Naive B cell (primary cell): ENCODE data around the gene ANO9. TPM values are rescaled to one million over a fixed set of nuclear protein-coding genes. Genes with fewer than 3 reads are reported as not detected.
"Not testable (repeated sequence)": the region's sequence is repeated elsewhere in the genome, so short reads cannot be mapped to it uniquely, and the experiment has no call there.

Experiments used
- ATAC-seq, 2 donors: fragments of 150-1000 bp; cut with Tn5 transposase; 2 replicates each; pipeline ENCODE4 v1.10.0; 2021; ENCODE audit warnings: low read depth in 2 of 2, mild to moderate bottlenecking in 2 of 2, moderate library complexity in 2 of 2
- DNase-seq: peaks from one replicate; pipeline ENCODE4 v3.0.0; 2022
- H3K27ac Mint-ChIP-seq, 6 donors: one replicate each; pipeline ENCODE4 v1.8.0; 2020 to 2022; ENCODE audit warnings: mild to moderate bottlenecking in 6 of 6, mixed read lengths in 6 of 6, moderate library complexity in 5 of 6, inconsistent platforms in 2 of 6
- H3K27me3 Mint-ChIP-seq, 3 donors: one replicate each; pipeline ENCODE4 v1.8.0; 2021 to 2022; ENCODE audit warnings: mixed read lengths in 3 of 3, mild to moderate bottlenecking in 1 of 3
- H3K36me3 Mint-ChIP-seq, 2 donors: one replicate each; pipeline ENCODE4 v1.8.0; 2020 to 2022; ENCODE audit warnings: mixed read lengths in 2 of 2, inconsistent platforms in 1 of 2, mild to moderate bottlenecking in 1 of 2
- H3K4me1 Mint-ChIP-seq, 3 donors: one replicate each; pipeline ENCODE4 v1.8.0; 2020 to 2022; ENCODE audit warnings: mixed read lengths in 3 of 3, inconsistent platforms in 1 of 3, mild to moderate bottlenecking in 1 of 3, moderate library complexity in 1 of 3
- H3K4me3 Mint-ChIP-seq, 8 donors: one replicate each; pipeline ENCODE4 v1.8.0; 2020 to 2022; ENCODE audit warnings: mild to moderate bottlenecking in 8 of 8, mixed read lengths in 8 of 8, moderate library complexity in 8 of 8, inconsistent platforms in 2 of 8
- H3K9me3 Mint-ChIP-seq, 7 donors: one replicate each; pipeline ENCODE4 v1.8.0; 2020 to 2022; ENCODE audit warnings: mixed read lengths in 7 of 7, mild to moderate bottlenecking in 5 of 7, inconsistent platforms in 2 of 7, moderate library complexity in 1 of 7
- polyA plus RNA-seq, 6 donors: library from polyadenylated mRNA; unstranded; fragments of 300-500 nt; fragmentation: Illumina TruSeq; gene quantifications; one replicate each; pipeline ENCODE4 v1.2.3, GENCODE V29; 2021; ENCODE audit warnings: low read depth in 6 of 6

The ANO9 gene
- polyA plus RNA-seq, 6 donors from 2014 or later = 1.9 to 4.5 (median 3.4) TPM; not detected in 1

DNA sequence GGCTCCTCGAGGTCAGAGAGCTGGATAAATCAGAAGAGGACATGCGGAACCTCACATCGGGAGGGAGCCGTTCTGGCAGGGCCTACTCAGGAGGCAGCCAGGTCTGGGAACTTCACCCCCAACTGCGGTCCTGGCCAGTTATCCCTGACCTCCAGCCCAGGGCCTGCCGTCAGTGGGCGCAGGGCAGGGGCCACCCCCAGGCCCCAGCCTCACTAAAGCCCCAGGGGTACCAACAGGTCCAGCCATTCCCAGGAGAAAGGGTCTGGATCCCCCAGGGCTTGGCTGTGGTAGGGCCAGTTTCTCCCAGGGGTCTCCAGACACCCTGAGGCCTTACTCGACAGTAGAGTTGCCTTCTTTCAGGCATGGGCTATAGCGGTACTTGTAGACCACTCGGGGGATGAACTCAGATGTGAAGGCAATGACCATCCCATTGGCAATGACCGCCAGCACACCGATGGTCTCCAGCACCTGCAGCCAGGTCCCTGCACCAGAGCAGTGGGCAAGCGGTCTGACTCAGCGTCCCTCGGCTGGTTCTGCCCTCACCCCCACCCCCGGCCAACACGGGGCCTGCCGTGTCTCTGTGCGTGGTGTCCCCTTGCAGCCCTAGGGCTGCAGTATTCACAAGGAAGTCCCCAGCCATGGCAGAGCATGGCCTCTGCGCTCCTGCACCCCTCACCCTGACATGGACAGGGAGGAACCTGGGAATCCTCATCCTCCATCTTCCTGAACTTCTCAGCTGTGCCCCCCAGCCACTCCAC is 22.4 kb downstream of the ANO9 start:
- Mint-ChIP-seq H3K9me3 (peaks cover 0 to 3% (median 0%) of the 10 kb centered on the region in 7 donors), H3K27ac (no peak overlapping the region), H3K4me3 (peak overlapping the region in 2 of 8 donors; percentile 6 to 33), H3K36me3 (peaks cover 0 to 3% of the 10 kb centered on the region in 2 donors), H3K27me3 (peaks cover 0 to 19% (median 0%) of the 10 kb centered on the region in 3 donors), H3K4me1 (peaks cover 18 to 25% (median 25%) of the 10 kb centered on the region in 3 donors)
- no peak for DNase-seq
- ATAC-seq = no peak

DNA sequence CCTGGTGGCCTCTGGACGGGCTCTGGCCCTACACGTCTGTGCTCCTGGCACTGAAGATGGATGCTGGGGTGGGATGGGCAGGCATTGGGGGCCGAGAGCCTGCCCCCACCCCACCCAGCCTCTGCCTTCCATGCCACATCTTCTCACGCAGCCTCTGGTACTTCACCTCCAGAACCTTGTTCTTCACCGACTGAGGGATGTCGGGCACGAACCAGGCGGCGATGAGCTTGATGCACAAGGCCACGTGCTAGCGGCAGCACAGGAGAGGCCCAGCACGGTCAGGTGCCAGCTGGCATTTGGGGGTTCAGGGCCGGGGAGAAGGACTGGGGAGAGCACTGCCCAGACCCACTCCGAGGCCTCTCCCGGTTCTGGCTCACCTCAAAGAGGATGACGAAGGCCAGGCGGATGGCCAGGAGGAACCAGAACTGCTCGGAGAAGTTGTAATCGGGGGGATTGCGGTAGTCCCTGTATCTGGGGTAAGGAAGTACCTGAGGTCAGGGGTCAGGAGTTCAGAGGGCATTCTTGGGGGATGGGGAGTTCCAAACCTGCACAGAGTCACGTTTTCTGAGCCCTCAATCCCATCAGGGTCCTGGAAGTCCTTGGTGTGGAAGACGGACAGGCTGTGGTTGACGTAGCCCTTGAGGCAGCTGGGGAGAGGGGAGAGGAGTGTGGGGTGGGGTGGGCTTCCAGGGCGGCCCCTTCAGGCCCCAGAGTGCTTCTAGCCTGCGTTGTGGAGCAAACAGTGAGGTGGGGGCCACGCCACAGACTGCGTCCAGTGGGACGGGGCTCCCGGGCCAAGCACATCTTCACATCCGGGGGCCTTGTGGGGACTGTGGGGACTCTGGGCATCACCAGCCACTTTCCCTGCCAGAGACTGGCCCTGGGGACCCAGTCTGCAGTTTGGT is 23.2 kb downstream of the ANO9 start:
- Mint-ChIP-seq H3K9me3 (peaks cover 0 to 3% (median 0%) of the 10 kb centered on the region in 7 donors), H3K27me3 (peaks cover 0 to 16% (median 0%) of the 10 kb centered on the region in 3 donors), H3K36me3 (no peaks in the 10 kb centered on the region), H3K4me3 (peak overlapping the region in 6 of 8 donors; percentile 9 to 75 (median 39)), H3K4me1 (peaks cover 22 to 29% (median 27%) of the 10 kb centered on the region in 3 donors), H3K27ac (peak overlapping the region in 2 of 6 donors; percentile 24 to 63)
- ATAC-seq (no peak), DNase-seq (no peak)

DNA sequence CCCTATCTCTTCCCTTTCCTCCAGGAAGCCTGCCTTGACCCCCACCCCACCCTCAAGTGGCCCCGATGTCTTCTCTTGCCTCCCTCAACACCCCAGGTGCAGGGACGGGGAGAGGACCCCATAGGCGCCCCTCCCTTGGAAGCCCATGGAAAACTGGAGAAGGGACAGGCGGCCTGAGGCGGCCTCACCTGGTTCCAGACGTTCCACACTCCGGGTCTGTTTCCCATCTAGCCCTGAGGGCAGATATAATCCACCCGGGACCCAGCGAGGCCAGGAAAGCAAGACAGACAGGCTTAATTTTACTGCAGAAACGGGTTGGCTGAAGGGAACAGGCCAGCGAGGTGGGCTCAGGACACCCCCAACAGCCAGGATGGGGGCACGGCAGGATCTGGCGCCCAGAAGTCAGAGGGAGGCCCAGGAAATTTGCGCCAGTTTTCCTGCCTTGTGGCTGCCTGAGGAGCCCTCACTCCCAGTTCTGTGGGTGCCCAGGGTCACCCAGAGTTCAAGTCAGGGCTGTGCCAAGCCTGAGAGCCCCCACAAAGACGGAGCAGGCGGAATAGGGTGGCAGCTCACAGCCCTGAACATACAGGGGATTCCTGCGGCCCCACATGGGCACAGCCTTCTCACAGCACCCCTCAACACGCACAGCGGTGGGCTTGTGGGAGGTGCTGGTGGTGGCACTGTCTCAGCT is 24.0 kb downstream of the ANO9 start:
- peak overlapping the region in 1 of 6 donors; percentile 79 for H3K27ac Mint-ChIP-seq
- H3K4me1 Mint-ChIP-seq = peaks cover 26 to 34% (median 29%) of the 10 kb centered on the region in 3 donors
- no peak for ATAC-seq
- H3K36me3 Mint-ChIP-seq = no peaks in the 10 kb centered on the region
- peaks cover 0 to 16% (median 0%) of the 10 kb centered on the region in 3 donors for H3K27me3 Mint-ChIP-seq
- no peak for DNase-seq
- H3K9me3 Mint-ChIP-seq = no peaks in the 10 kb centered on the region
- H3K4me3 Mint-ChIP-seq = peak overlapping the region; percentile 59 to 85 (median 76)

DNA sequence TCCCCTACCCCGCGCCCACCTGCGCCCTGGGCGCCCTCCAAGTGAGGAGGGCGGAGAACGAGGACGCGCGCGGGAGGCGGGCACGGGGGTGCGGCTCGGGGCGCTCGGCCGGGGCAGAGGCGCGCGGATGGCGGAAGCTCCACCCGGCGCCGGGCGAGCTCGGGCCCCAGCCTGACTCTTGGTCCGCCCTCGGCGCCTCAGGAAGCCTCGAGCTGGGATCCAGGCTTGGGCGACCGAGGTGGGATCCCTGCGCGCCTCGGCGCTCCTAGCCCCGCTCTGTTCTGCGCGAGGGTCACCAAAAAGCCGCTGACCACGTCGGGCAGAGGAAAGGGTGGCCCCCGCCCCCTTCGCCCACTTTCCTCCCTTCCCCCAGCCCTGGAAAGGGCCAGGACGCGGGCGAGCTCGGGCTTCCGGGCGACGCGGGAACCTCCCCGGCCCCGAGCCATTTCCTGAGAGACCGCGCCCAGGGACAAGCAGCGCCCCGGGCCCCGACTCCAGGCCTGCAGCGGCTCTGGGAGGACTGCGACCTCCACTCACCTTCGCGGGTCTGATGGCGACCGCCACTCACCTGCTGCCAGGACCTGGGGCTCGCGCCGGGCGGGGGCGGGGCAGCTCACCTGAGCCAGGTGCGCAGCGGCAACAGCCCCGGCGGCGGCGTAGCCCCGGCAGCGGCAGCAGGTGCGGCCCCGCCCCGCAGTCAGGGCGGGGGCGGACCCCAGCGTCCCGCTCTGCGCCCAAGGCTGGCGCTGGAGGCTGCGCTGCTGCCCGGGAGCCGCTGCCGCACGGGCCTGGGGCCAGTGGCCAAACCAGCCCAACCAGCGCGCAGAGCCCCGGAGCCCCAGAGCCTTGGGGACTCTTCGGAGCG is 24.8 kb downstream of the ANO9 start:
- no peaks in the 10 kb centered on the region for H3K9me3 Mint-ChIP-seq
- ATAC-seq = peak; percentile 57 to 62

DNA sequence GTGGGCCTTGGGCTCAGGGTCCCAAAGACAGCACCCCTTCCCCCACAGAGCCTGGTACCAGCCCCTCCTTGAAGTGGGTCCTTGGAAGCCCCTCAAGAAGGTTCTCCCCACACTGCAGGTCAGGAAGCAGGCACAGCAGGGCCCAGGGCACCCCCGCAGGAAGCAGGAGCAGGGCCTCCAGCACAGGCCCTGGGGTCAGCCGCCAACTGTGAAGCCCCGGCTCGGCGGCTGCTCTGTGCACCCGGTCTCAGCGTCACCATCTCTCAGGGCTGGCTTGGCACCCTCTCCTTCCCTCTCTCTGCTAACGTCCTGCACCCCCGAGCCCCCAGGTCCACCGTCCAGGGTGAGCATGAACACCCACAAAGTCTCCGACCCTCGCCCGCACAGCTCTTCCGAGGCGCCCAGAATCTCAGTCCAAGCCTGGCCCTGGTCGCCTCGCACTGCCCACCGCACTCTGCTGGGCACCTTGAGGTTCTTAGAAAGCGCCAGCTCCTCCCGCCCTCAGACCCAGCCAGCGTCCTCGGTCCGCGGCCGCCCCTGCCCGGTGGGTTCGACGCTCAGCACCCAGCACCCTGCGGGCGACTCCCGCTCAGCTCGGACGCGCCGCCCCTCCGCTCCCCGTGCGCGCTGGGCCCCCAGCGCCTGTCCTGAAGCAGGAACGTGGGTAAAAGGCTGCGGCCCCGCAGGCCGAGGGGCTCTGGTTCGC is 25.6 kb downstream of the ANO9 start:
- peak overlapping the region in 1 of 6 donors; percentile 96 for H3K27ac Mint-ChIP-seq

More for the DNA sequence above, 24.8 kb downstream of the ANO9 start:
- Mint-ChIP-seq H3K4me3 (peak overlapping the region; percentile 8 to 94 (median 77)), H3K27me3 (peaks cover 0 to 16% (median 0%) of the 10 kb centered on the region in 3 donors), H3K4me1 (peaks cover 26 to 32% (median 29%) of the 10 kb centered on the region in 3 donors), H3K36me3 (no peaks in the 10 kb centered on the region), H3K27ac (no peak overlapping the region)
- DNase-seq = peak; percentile 37

DNA sequence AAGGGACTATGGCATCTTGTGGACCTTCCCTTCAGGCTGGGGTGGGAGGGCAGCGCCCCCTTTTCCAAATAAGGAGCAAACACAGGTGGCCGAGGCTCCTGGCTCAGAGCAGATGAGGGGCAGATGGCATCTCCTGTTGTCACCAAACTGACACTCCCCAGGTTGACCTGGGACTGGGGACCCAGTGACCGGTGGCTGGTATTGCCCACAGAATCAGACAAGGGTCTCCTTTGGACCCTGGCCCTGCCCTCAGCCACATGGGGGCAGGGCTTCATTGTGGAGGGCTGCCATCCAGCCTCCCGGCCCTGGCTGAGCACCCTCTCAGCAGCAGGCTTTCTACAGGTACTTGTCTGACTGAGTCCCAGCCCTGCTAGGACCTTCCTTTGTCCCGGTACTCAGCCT is 26.2 kb downstream of the ANO9 start:
- DNase-seq (no peak), ATAC-seq (no peak)
- H3K4me1 Mint-ChIP-seq = peaks cover 26 to 32% (median 29%) of the 10 kb centered on the region in 3 donors
- H3K27me3 Mint-ChIP-seq = peaks cover 0 to 16% (median 0%) of the 10 kb centered on the region in 3 donors
- H3K36me3 Mint-ChIP-seq = no peaks in the 10 kb centered on the region
- H3K27ac Mint-ChIP-seq = peak overlapping the region in 1 of 6 donors; percentile 65
- H3K4me3 Mint-ChIP-seq = peak overlapping the region; percentile 80 to 96 (median 89)
- no peaks in the 10 kb centered on the region for H3K9me3 Mint-ChIP-seq

More for the DNA sequence above, 25.6 kb downstream of the ANO9 start:
- peak overlapping the region; percentile 80 to 96 (median 89) for H3K4me3 Mint-ChIP-seq
- H3K9me3 Mint-ChIP-seq = no peaks in the 10 kb centered on the region
- peaks cover 26 to 32% (median 29%) of the 10 kb centered on the region in 3 donors for H3K4me1 Mint-ChIP-seq
- DNase-seq (no peak), ATAC-seq (peak; percentile 4 to 8)
- peaks cover 0 to 16% (median 0%) of the 10 kb centered on the region in 3 donors for H3K27me3 Mint-ChIP-seq
- H3K36me3 Mint-ChIP-seq = no peaks in the 10 kb centered on the region

DNA sequence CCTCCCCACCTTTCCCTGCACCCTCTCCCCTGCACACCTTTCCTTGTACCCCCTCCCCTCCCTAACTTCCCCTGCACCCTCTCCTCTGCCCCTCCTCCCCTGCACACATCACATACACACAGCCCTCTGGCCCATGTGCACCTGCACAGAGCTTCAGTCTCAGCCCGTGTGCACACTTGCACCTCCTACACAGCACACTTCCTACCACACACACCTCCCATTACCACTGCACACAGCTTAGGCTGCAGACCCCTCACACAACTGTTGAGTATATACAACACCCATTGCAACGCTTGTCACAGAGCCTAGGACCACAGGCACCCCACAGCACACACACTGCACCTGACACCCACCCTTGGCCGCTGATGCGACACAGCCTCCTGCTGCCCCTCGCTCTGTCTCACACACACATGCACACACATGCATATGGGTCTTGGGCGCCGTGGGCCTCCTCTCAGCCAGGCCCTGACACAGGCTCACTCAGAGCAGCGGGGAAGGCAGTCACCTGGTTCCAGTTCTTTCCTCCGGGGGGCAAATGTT is 27.4 kb downstream of the ANO9 start:
- Mint-ChIP-seq H3K27ac (peak overlapping the region; percentile 10 to 82 (median 54)), H3K9me3 (no peaks in the 10 kb centered on the region), H3K27me3 (peaks cover 0 to 16% (median 0%) of the 10 kb centered on the region in 3 donors), H3K4me1 (peaks cover 26 to 32% (median 29%) of the 10 kb centered on the region in 3 donors), H3K36me3 (no peaks in the 10 kb centered on the region), H3K4me3 (peak overlapping the region; percentile 80 to 96 (median 89))
- ATAC-seq (peak; percentile 16 to 22), DNase-seq (no peak)

DNA sequence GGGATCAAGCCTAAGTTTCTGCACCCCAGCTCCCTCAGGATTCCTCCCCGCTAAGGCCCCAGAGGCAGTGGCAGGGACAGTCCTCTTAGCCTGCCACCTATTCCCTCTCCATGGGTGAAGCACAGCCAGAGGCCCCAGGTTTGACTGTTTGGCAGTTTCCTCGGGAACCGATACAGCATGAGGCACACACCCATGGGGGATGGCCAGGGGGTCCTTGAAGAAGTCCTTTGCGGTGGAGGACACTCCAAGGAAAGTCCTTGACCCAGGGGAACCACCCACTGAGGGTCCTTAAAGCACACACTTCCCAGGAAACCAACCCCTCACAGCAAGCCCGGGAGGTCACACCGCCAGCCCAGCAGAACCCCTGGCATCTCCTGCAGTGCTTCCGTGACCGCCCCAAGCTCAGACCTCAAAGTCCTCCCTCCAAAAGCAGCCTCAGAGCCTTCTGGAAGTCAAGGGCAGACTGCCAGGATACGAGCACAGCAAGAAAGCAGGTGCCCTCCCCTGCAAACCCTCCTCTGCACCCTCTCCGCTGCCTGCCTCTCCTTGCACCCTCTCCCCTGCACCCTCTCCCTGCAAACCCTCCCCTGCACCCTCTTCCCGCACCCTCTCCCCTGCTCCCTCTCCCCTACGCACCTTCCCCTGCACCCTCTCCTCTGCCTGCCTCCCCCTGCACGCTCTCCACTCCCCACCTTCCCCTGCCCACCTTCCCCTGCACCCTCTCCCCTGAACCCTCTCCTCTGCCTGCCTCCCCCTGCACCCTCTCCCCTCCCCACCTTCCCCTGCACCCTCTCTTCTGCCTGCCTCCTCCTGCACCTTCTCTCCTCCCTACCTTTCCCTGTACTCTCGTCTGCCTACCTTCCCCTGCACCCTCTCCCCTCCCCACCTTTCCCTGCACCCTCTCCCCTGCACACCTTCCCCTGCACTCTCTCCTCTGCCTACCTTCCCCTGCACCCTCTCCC is 28.4 kb downstream of the ANO9 start:
- H3K4me1 Mint-ChIP-seq = peaks cover 23 to 32% (median 29%) of the 10 kb centered on the region in 3 donors
- DNase-seq (no peak), ATAC-seq (no peak)
- H3K27ac Mint-ChIP-seq = no peak overlapping the region
- no peaks in the 10 kb centered on the region for H3K36me3 Mint-ChIP-seq
- H3K27me3 Mint-ChIP-seq = peaks cover 0 to 13% (median 0%) of the 10 kb centered on the region in 3 donors
- H3K9me3 Mint-ChIP-seq = no peaks in the 10 kb centered on the region
- peak overlapping the region; percentile 22 to 87 (median 54) for H3K4me3 Mint-ChIP-seq

DNA sequence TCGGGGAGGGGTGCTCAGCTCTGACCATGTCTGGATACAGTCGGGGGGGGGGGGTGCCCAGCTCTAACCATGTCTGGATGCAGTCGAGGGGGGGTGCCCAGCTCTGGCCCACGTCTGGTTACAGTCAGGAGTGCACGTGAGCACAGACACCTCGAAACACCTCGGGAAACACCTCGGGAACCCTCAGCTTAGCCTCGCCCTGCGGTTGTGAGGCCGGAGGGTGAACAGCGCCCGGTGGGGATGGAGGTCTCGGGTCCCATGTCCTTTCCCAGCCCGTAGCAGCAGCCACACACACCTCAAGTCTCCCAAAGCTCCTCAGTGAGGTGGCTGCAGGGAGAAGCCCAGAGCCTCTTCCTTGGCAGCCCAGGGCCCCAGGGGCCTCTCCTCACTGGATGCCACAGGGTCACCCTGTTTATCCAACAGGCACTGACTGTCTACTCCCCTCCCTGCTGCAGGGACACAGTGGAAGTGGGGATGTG is 29.1 kb downstream of the ANO9 start:
- Mint-ChIP-seq H3K9me3 (no peaks in the 10 kb centered on the region), H3K4me1 (peaks cover 22 to 31% (median 28%) of the 10 kb centered on the region in 3 donors), H3K4me3 (no peak overlapping the region), H3K27ac (no peak overlapping the region), H3K36me3 (no peaks in the 10 kb centered on the region), H3K27me3 (peaks cover 0 to 6% (median 0%) of the 10 kb centered on the region in 3 donors)
- DNase-seq = no peak
- no peak for ATAC-seq

DNA sequence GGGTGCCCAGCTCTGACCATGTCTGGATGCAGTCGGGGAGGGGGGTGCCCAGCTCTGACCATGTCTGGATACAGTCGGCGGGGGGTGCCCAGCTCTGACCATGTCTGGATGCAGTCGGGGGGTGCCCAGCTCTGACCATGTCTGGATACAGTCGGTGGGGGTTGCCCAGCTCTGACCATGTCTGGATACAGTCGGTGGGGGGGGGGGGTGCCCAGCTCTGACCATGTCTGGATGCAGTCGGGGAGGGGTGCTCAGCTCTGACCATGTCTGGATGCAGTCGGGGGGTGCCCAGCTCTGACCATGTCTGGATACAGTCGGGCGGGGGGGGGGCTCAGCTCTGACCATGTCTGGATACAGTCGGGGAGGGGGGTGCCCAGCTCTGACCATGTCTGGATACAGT is 30.3 kb downstream of the ANO9 start:
- H3K27ac Mint-ChIP-seq, DNase-seq, ATAC-seq, H3K4me3 Mint-ChIP-seq, H3K9me3 Mint-ChIP-seq, H3K27me3 Mint-ChIP-seq, H3K36me3 Mint-ChIP-seq: not testable (repeated sequence)
- H3K4me1 Mint-ChIP-seq = peaks cover 20 to 28% (median 25%) of the 10 kb centered on the region in 3 donors
